HepG2 (cell line): ENCODE results near the gene BMF. TPM values are rescaled to one million over a fixed set of nuclear protein-coding genes. Genes with fewer than 3 reads are reported as not detected.

Source experiments
- AKAP8 ChIP-seq: sonication (generic); formaldehyde crosslinking; IDR thresholded peaks from 2 replicates; pipeline ENCODE4 v1.5.1; 2020; ENCODE audit warnings: mild to moderate bottlenecking, missing genetic modification reagents
- ARNT2 ChIP-seq: sonication (generic); formaldehyde crosslinking; IDR thresholded peaks from 2 replicates; pipeline ENCODE4 v1.8.0; 2022; ENCODE audit warnings: mild to moderate bottlenecking, low read depth, missing genetic modification reagents, moderate library complexity
- ATRX ChIP-seq: sonication (generic); formaldehyde crosslinking; IDR thresholded peaks from 2 replicates; pipeline ENCODE4 v1.4.0; 2020; ENCODE audit warnings: missing genetic modification reagents, borderline replicate concordance
- CENPX ChIP-seq: sonication (generic); formaldehyde crosslinking; IDR thresholded peaks from 2 replicates; pipeline ENCODE4 v1.9.0; 2021; ENCODE audit warnings: mild to moderate bottlenecking, missing genetic modification reagents, moderate library complexity
- GTF3A ChIP-seq: sonication (generic); formaldehyde crosslinking; conservative IDR thresholded peaks from 2 replicates; pipeline ENCODE4 v1.4.0; 2020; ENCODE audit warnings: mild to moderate bottlenecking, missing genetic modification reagents
- HMG20A ChIP-seq: IDR thresholded peaks from 2 replicates; pipeline ENCODE4 v1.6.1; 2016; ENCODE audit warnings: borderline replicate concordance
- JUNB ChIP-seq: sonication (generic); formaldehyde crosslinking; IDR thresholded peaks from 2 replicates; pipeline ENCODE4 v1.8.0; 2022; ENCODE audit warnings: missing genetic modification reagents, mild to moderate bottlenecking, borderline replicate concordance
- KLF6 ChIP-seq: IDR thresholded peaks from 2 replicates; pipeline ENCODE4 v1.8.0; 2016; ENCODE audit warnings: missing biosample characterization, missing genetic modification reagents
- NAIF1 ChIP-seq: sonication (generic); formaldehyde crosslinking; IDR thresholded peaks from 2 replicates; pipeline ENCODE4 v1.5.0; 2020; ENCODE audit warnings: mild to moderate bottlenecking, missing genetic modification reagents, borderline replicate concordance
- RARG ChIP-seq: sonication (generic); formaldehyde crosslinking; IDR thresholded peaks from 2 replicates; pipeline ENCODE4 v1.4.0; 2020; ENCODE audit warnings: low read depth, mild to moderate bottlenecking, missing genetic modification reagents
- RNF2 ChIP-seq: fragments of 450-650 bp; conservative IDR thresholded peaks from 2 replicates; pipeline ENCODE4 v1.6.1; 2016; ENCODE audit warnings: low read depth
- SMAD3 ChIP-seq: sonication (generic); formaldehyde crosslinking; IDR thresholded peaks from 2 replicates; pipeline ENCODE4 v1.4.0; 2020; ENCODE audit warnings: missing genetic modification reagents
- TCF7L2 ChIP-seq: IDR thresholded peaks from 2 replicates; pipeline ENCODE4 v1.6.1; 2011; ENCODE audit warnings: mild to moderate bottlenecking, low read depth, low read length, moderate library complexity
- U2AF2 ChIP-seq: fragments of 200-400 bp; formaldehyde crosslinking; IDR thresholded peaks from 2 replicates; pipeline ENCODE4 v1.6.1; 2017; ENCODE audit warnings: low read depth, mild to moderate bottlenecking, low read length
- XBP1 ChIP-seq: sonication (generic); formaldehyde crosslinking; IDR thresholded peaks from 2 replicates; pipeline ENCODE4 v1.5.0; 2020; ENCODE audit warnings: missing genetic modification reagents
- ZFP1 ChIP-seq: IDR thresholded peaks from 2 replicates; pipeline ENCODE4 v1.6.1; 2016
- ZFP62 ChIP-seq: sonication (generic); formaldehyde crosslinking; IDR thresholded peaks from 2 replicates; pipeline ENCODE4 v1.4.0; 2020; ENCODE audit warnings: missing genetic modification reagents
- ZNF12 ChIP-seq: sonication (generic); formaldehyde crosslinking; IDR thresholded peaks from 2 replicates; pipeline ENCODE4 v1.5.0; 2020; ENCODE audit warnings: missing genetic modification reagents
- ZNF138 ChIP-seq: sonication (generic); formaldehyde crosslinking; IDR thresholded peaks from 2 replicates; pipeline ENCODE4 v1.5.0; 2020; ENCODE audit warnings: mild to moderate bottlenecking, low read depth, missing genetic modification reagents
- ZNF253 ChIP-seq: sonication (generic); formaldehyde crosslinking; IDR thresholded peaks from 2 replicates; pipeline ENCODE4 v1.8.0; 2022; ENCODE audit warnings: mild to moderate bottlenecking, missing genetic modification reagents, borderline replicate concordance
- ZNF326 ChIP-seq: sonication (generic); formaldehyde crosslinking; IDR thresholded peaks from 2 replicates; pipeline ENCODE4 v1.4.0; 2020; ENCODE audit warnings: missing genetic modification reagents, borderline replicate concordance
- ZNF629 ChIP-seq: sonication (generic); formaldehyde crosslinking; conservative IDR thresholded peaks from 2 replicates; pipeline ENCODE4 v1.5.0; 2020; ENCODE audit warnings: missing genetic modification reagents
- ZNF737 ChIP-seq: sonication (generic); formaldehyde crosslinking; IDR thresholded peaks from 2 replicates; pipeline ENCODE4 v1.5.0; 2020; ENCODE audit warnings: missing genetic modification reagents, mild to moderate bottlenecking, borderline replicate concordance
- ZSCAN21 ChIP-seq: sonication (generic); formaldehyde crosslinking; IDR thresholded peaks from 2 replicates; pipeline ENCODE4 v1.8.0; 2022; ENCODE audit warnings: mild to moderate bottlenecking, missing genetic modification reagents, moderate library complexity, borderline replicate concordance
- polyA plus RNA-seq, 8 experiments: library from polyadenylated mRNA; depleted of rRNA in 3 of 8; stranded (reverse) in 7 of 8; unstranded in 1 of 8; fragments of >200 nt; fragmentation: Illumina TruSeq in 4 of 8; extraction: Trizol in 4 of 8; gene quantifications; 2 replicates each; pipeline versions ENCODE4 v1.2.1 to v1.2.3, GENCODE V29; 2011 to 2016; ENCODE audit warnings: low read depth in 4 of 8, missing spikeins in 1 of 8, mixed read lengths in 1 of 8; ENCODE audit not compliant: insufficient read depth in 1 of 8
- total RNA-seq, 5 experiments: library from RNA; depleted of rRNA; stranded (reverse); fragments of >200 nt; fragmentation: Illumina TruSeq; extraction: Trizol; gene quantifications; 2 replicates each; pipeline ENCODE4 v1.2.3, GENCODE V29; 2016; ENCODE audit warnings: low read depth in 1 of 5
- TF ChIP-seq, protein P1 (sequence below): IDR thresholded peaks from 2 replicates; pipeline ENCODE4 v1.6.1; 2016; ENCODE audit warnings: missing compliant biosample characterization, missing genetic modification reagents, borderline replicate concordance
- TF ChIP-seq, protein P2 (sequence below): sonication (generic); formaldehyde crosslinking; IDR thresholded peaks from 2 replicates; pipeline ENCODE4 v1.5.1; 2020; ENCODE audit warnings: missing genetic modification reagents, mild to moderate bottlenecking, borderline replicate concordance

Gene BMF
- total and polyA plus RNA-seq, 2 of the 13 experiments (the other 11 are each of a cell fraction or from before 2014, with no cell fraction given) = 8.7 to 15.9 TPM

DNA sequence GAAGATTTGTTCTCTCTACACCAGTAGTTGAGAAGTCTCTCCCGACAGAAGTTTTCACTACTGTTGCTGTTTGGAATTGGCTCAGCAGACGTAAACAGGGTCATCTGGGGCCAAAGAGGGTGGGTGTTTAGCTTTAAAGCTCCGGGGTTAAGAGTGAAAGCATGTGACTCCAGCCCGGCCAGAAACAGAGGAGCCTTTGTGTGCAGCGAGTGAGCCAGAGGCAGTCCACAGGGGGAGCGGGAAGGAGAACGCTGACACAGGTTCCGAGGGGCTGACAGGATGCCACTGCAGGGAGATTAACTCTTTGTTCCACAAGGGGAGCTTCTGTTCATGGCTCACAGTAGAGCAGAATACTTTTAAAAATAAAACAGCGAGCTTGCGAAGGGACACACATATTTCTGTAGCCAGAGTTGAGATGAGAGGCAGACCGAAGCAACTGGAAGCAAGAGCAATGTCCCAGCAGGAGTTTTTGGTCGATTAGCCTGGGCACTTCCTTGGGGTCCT is 26.9 kb downstream of the BMF start (continued):
- TF ChIP-seq ZNF737 (CRISPR knock-in tag) = no peak
- no peak for TF ChIP-seq JUNB (CRISPR knock-in tag)
- TF ChIP-seq, protein P1, sequence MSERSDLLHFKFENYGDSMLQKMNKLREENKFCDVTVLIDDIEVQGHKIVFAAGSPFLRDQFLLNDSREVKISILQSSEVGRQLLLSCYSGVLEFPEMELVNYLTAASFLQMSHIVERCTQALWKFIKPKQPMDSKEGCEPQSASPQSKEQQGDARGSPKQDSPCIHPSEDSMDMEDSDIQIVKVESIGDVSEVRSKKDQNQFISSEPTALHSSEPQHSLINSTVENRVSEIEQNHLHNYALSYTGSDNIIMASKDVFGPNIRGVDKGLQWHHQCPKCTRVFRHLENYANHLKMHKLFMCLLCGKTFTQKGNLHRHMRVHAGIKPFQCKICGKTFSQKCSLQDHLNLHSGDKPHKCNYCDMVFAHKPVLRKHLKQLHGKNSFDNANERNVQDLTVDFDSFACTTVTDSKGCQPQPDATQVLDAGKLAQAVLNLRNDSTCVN = peak; percentile 80; the same call in 1 of the 2 replicates
- TF ChIP-seq CENPX (CRISPR knock-in tag) = no peak
- no peak for TF ChIP-seq AKAP8 (CRISPR knock-in tag)
- no peak for TF ChIP-seq ATRX (CRISPR knock-in tag)
- no peak for TF ChIP-seq TCF7L2
- no peak for TF ChIP-seq ZNF326 (CRISPR knock-in tag)
- no peak for TF ChIP-seq RNF2
- TF ChIP-seq ZNF138 (CRISPR knock-in tag) = no peak
- 0 out of 2 replicates have a peak, but pooled peaks have one; percentile 18 for TF ChIP-seq ZNF12 (CRISPR knock-in tag)
- TF ChIP-seq KLF6 (CRISPR knock-in tag) = peak; percentile 62
- TF ChIP-seq ARNT2 (CRISPR knock-in tag) = peak; percentile 68
- no peak for TF ChIP-seq GTF3A (CRISPR knock-in tag)
- TF ChIP-seq ZFP1 (CRISPR knock-in tag) = 0 out of 2 replicates have a peak, but pooled peaks have one; percentile 18
- TF ChIP-seq SMAD3 (CRISPR knock-in tag) = peak; percentile 83
- TF ChIP-seq ZFP62 (CRISPR knock-in tag) = no peak
- TF ChIP-seq ZSCAN21 = peak; percentile 70
- TF ChIP-seq ZNF253 = no peak
- peak; percentile 82 for TF ChIP-seq NAIF1 (CRISPR knock-in tag)
- TF ChIP-seq ZNF629 (CRISPR knock-in tag) = no peak
- TF ChIP-seq, protein P2, sequence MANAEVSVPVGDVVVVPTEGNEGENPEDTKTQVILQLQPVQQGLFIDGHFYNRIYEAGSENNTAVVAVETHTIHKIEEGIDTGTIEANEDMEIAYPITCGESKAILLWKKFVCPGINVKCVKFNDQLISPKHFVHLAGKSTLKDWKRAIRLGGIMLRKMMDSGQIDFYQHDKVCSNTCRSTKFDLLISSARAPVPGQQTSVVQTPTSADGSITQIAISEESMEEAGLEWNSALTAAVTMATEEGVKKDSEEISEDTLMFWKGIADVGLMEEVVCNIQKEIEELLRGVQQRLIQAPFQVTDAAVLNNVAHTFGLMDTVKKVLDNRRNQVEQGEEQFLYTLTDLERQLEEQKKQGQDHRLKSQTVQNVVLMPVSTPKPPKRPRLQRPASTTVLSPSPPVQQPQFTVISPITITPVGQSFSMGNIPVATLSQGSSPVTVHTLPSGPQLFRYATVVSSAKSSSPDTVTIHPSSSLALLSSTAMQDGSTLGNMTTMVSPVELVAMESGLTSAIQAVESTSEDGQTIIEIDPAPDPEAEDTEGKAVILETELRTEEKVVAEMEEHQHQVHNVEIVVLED (CRISPR knock-in tag) = peak; percentile 54; the same call in 1 of the 2 replicates
- TF ChIP-seq U2AF2 = no peak
- TF ChIP-seq RARG (CRISPR knock-in tag) = no peak
- TF ChIP-seq HMG20A (CRISPR knock-in tag) = peak; percentile 67; the same call in 1 of the 2 replicates
- peak; percentile 23; the same call in 1 of the 2 replicates for TF ChIP-seq XBP1 (CRISPR knock-in tag)
